Measurements from ENCODE around the gene ZNF805. TPM values are rescaled to one million over a fixed set of nuclear protein-coding genes. Genes with fewer than 3 reads are reported as not detected.
A peak's percentile ranks its signal among the peaks of the same experiment; 100 is the strongest.

The ZNF805 gene
- total RNA-seq, 1 donor from 2014 or later: 20.4 TPM

DNA sequence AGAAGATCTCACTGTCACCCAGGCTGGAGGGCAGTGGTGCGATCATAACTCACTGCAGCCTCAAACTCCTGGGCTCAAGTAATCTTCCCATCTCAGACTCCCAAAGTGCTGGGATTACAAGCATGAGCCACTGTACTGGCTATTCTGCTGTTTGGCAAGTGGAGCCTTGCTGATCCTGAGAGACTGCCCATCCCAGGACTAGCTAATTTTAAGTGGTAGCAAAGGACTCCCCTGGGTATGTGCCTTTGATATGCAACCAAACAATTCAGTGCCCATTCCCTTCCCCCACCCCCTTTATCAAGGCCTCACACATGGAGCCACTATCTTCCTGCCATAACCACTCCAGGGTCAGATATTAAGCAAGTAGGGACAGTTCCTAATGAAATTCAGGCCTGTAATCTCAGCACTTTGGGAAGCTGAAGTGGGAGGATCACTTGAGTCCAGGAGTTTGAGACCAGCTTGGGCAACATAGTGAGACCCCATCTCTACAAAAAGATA is 22.9 kb downstream of the ZNF805 start:
- Mint-ChIP-seq H3K4me1 (ENCODE audit: unreplicated experiment) (peaks cover 2% of the 10 kb centered on the region), H3K9me3 (ENCODE audit: unreplicated experiment) (no peaks in the 10 kb centered on the region), H3K27ac (ENCODE audit: unreplicated experiment) (no peak overlapping the region), H3K27me3 (ENCODE audit: unreplicated experiment) (peaks cover 5% of the 10 kb centered on the region), H3K4me3 (ENCODE audit: unreplicated experiment) (no peak overlapping the region), H3K36me3 (ENCODE audit: low read depth, unreplicated experiment) (no peaks in the 10 kb centered on the region)
- TF ChIP-seq CTCF (IDR thresholded peaks at IDR 0.05; ENCODE audit: unreplicated experiment): no peak
- no peak for DNase-seq (ENCODE audit: low spot score)

DNA sequence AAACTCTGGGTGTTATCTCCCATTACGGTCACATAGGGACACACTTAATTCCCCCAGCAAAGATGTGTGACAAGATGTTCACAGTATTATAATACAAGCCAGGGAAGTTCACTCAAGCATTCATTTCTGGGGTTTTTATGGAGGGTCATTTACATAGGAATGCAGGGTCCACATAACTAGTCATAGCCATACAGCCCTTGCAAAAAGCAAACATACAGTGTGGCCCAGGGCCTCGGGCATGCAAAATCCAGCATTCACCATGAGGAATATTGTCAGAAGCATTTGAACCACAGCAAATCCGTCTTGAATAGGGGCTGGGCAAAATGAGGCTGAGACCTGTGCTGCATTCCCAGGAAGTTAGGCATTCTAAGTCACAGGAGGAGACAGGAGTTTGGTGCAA is 26.9 kb downstream of the ZNF805 start:
- no peak for TF ChIP-seq CTCF (IDR thresholded peaks at IDR 0.05; ENCODE audit: unreplicated experiment)
- Mint-ChIP-seq H3K27me3 (ENCODE audit: unreplicated experiment) (peaks cover 8% of the 10 kb centered on the region), H3K36me3 (ENCODE audit: low read depth, unreplicated experiment) (no peaks in the 10 kb centered on the region), H3K4me3 (ENCODE audit: unreplicated experiment) (no peak overlapping the region), H3K27ac (ENCODE audit: unreplicated experiment) (no peak overlapping the region), H3K4me1 (ENCODE audit: unreplicated experiment) (peaks cover 6% of the 10 kb centered on the region), H3K9me3 (ENCODE audit: unreplicated experiment) (no peaks in the 10 kb centered on the region)
- no peak for DNase-seq (ENCODE audit: low spot score)

DNA sequence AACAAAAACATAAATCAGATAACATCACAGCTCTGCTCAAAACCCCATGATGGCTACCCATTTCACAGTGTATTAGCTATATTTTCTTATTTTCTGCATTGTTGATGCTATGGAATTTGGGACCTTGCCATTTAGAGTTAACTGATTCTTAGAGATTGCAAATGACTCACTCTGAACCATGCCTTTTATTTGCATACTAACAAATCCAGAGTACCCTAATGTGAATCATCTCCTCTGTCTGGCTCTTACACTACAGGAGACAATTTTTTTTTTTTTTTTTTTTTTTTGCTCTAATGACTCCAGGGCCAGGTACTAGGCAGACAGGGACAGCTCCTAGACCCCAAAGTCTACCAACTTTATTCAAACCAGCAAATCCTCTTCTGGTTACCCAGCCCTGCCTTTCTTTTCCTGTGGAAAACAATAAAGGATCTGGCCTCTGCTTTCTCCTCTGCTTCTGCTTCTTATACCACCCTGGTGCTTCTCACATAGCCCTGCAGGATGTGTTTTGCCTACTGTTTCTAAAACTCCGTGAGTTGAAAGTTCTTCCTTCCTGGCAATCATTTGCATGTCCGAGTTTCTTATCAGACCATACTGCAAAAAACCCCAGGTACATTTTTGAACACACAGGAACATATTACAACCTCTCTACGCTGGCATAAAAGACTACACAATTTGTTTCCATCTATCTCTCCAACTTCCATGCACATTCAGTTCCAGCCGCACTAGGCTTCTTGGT is 29.3 kb downstream of the ZNF805 start:
- no peak for DNase-seq (ENCODE audit: low spot score)
- H3K27me3 Mint-ChIP-seq (ENCODE audit: unreplicated experiment): peaks cover 5% of the 10 kb centered on the region
- peaks cover 6% of the 10 kb centered on the region for H3K4me1 Mint-ChIP-seq (ENCODE audit: unreplicated experiment)
- H3K27ac Mint-ChIP-seq (ENCODE audit: unreplicated experiment): peak overlapping the region; percentile 38
- TF ChIP-seq CTCF (IDR thresholded peaks at IDR 0.05; ENCODE audit: unreplicated experiment): no peak
- no peak overlapping the region for H3K4me3 Mint-ChIP-seq (ENCODE audit: unreplicated experiment)
- no peaks in the 10 kb centered on the region for H3K36me3 Mint-ChIP-seq (ENCODE audit: low read depth, unreplicated experiment)
- no peaks in the 10 kb centered on the region for H3K9me3 Mint-ChIP-seq (ENCODE audit: unreplicated experiment)

DNA sequence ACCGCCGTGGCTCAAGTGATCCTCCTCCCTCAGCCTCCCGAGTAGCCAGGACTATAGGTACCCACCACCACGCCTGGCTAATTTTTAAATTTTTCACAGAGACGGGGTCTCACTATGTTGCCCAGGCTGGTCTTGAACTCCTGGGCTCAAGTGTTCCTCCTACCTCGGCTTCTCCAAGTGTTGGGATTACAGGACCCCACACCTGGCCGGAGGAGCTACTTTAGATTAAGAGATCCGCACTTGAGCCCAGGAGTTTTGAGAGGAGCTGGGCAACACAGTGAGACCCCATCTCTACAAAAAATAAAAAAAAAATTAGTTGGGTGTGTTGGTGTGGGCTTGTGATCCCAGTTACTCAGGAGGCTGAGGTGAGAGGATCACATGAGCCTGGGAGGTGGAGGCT is 30.8 kb downstream of the ZNF805 start:
- Mint-ChIP-seq H3K27me3 (ENCODE audit: unreplicated experiment) (peaks cover 3% of the 10 kb centered on the region), H3K36me3 (ENCODE audit: low read depth, unreplicated experiment) (no peaks in the 10 kb centered on the region), H3K4me1 (ENCODE audit: unreplicated experiment) (peaks cover 6% of the 10 kb centered on the region), H3K9me3 (ENCODE audit: unreplicated experiment) (no peaks in the 10 kb centered on the region), H3K4me3 (ENCODE audit: unreplicated experiment) (no peak overlapping the region), H3K27ac (ENCODE audit: unreplicated experiment) (no peak overlapping the region)
- no peak for TF ChIP-seq CTCF (IDR thresholded peaks at IDR 0.05; ENCODE audit: unreplicated experiment)
- no peak for DNase-seq (ENCODE audit: low spot score)

GRCh38 chr19:57273014-57273413 is 32.6 kb downstream of the ZNF805 start:
- H3K4me3 Mint-ChIP-seq (ENCODE audit: unreplicated experiment): no peak overlapping the region
- no peaks in the 10 kb centered on the region for H3K36me3 Mint-ChIP-seq (ENCODE audit: low read depth, unreplicated experiment)
- H3K4me1 Mint-ChIP-seq (ENCODE audit: unreplicated experiment): peaks cover 6% of the 10 kb centered on the region
- H3K27ac Mint-ChIP-seq (ENCODE audit: unreplicated experiment): no peak overlapping the region
- peaks cover 6% of the 10 kb centered on the region for H3K27me3 Mint-ChIP-seq (ENCODE audit: unreplicated experiment)
- DNase-seq (ENCODE audit: low spot score): no peak
- no peaks in the 10 kb centered on the region for H3K9me3 Mint-ChIP-seq (ENCODE audit: unreplicated experiment)
- TF ChIP-seq CTCF (IDR thresholded peaks at IDR 0.05; ENCODE audit: unreplicated experiment): no peak

Measured in endothelial cell (in vitro differentiated cells).